Measurements from ENCODE around the gene TSPO2. TPM values are rescaled to one million over a fixed set of nuclear protein-coding genes. Genes with fewer than 3 reads are reported as not detected.
A peak's percentile ranks its signal among the peaks of the same experiment; 100 is the strongest.

TSPO2 gene
- total RNA-seq, 6 experiments from 2014 or later = not detected

- Mint-ChIP-seq H3K9me3 (no peaks in the 10 kb centered on the region; the same call in 1 of the 2 replicates), H3K27ac (no peak overlapping the region), H3K4me3 (no peak overlapping the region), H3K27me3 (ENCODE audit: insufficient read depth) (peaks cover 6% of the 10 kb centered on the region; the same call in 1 of the 2 replicates), H3K36me3 (ENCODE audit: low read depth) (peaks cover 4% of the 10 kb centered on the region), H3K4me1 (ENCODE audit: low read depth) (peaks cover 14% of the 10 kb centered on the region)
- no peak for TF ChIP-seq CTCF (IDR thresholded peaks at IDR 0.05)
- no peak for DNase-seq
Observed at GRCh38 chr6:41017663-41018062, 24.6 kb upstream of the TSPO2 start.

- Mint-ChIP-seq H3K27ac (no peak overlapping the region; the same call in 1 of the 2 replicates), H3K9me3 (no peaks in the 10 kb centered on the region; the same call in 1 of the 2 replicates), H3K4me1 (ENCODE audit: low read depth) (peaks cover 29% of the 10 kb centered on the region), H3K27me3 (ENCODE audit: insufficient read depth) (peaks cover 4% of the 10 kb centered on the region), H3K36me3 (ENCODE audit: low read depth) (peaks cover 4% of the 10 kb centered on the region), H3K4me3 (no peak overlapping the region)
- DNase-seq = peak; percentile 65
- peak; percentile 63; the same call in 1 of the 2 replicates for TF ChIP-seq CTCF (IDR thresholded peaks at IDR 0.05)
Observed at GRCh38 chr6:41021832-41022231, 20.4 kb upstream of the TSPO2 start.

- no peaks in the 10 kb centered on the region; the same call in 1 of the 2 replicates for H3K9me3 Mint-ChIP-seq
- TF ChIP-seq CTCF (IDR thresholded peaks at IDR 0.05) = no peak
- peaks cover 33% of the 10 kb centered on the region for H3K4me1 Mint-ChIP-seq (ENCODE audit: low read depth)
- peak; percentile 18 for DNase-seq
- H3K36me3 Mint-ChIP-seq (ENCODE audit: low read depth) = peaks cover 4% of the 10 kb centered on the region
- peaks cover 5% of the 10 kb centered on the region for H3K27me3 Mint-ChIP-seq (ENCODE audit: insufficient read depth)
- no peak overlapping the region; the same call in 1 of the 2 replicates for H3K27ac Mint-ChIP-seq
- no peak overlapping the region for H3K4me3 Mint-ChIP-seq
Observed at GRCh38 chr6:41022294-41022693, 20.0 kb upstream of the TSPO2 start.

- H3K9me3 Mint-ChIP-seq = no peaks in the 10 kb centered on the region; the same call in 1 of the 2 replicates
- H3K27ac Mint-ChIP-seq = no peak overlapping the region
- no peak for TF ChIP-seq CTCF (IDR thresholded peaks at IDR 0.05)
- no peak for DNase-seq
- peaks cover 42% of the 10 kb centered on the region for H3K4me1 Mint-ChIP-seq (ENCODE audit: low read depth)
- peaks cover 5% of the 10 kb centered on the region for H3K27me3 Mint-ChIP-seq (ENCODE audit: insufficient read depth)
- no peak overlapping the region for H3K4me3 Mint-ChIP-seq
- H3K36me3 Mint-ChIP-seq (ENCODE audit: low read depth) = peaks cover 4% of the 10 kb centered on the region
Observed at GRCh38 chr6:41023114-41023513, 19.2 kb upstream of the TSPO2 start.

GRCh38 chr6:41025966-41026530, 16.2 kb upstream of the TSPO2 start:
- DNase-seq = no peak
- Mint-ChIP-seq H3K4me1 (ENCODE audit: low read depth) (peaks cover 42% of the 10 kb centered on the region), H3K27me3 (ENCODE audit: insufficient read depth) (peaks cover 3% of the 10 kb centered on the region), H3K27ac (no peak overlapping the region), H3K9me3 (no peaks in the 10 kb centered on the region), H3K36me3 (ENCODE audit: low read depth) (no peaks in the 10 kb centered on the region), H3K4me3 (no peak overlapping the region)
- TF ChIP-seq CTCF (IDR thresholded peaks at IDR 0.05) = no peak

Data from HFFc6 (cell line).